CD14-positive monocyte (primary cell): ENCODE measurements around the gene C19orf12. TPM values are rescaled to one million over a fixed set of nuclear protein-coding genes. Genes with fewer than 3 reads are reported as not detected.

Experiments used
- DNase-seq, 3 donors: peaks; one replicate each; pipeline ENCODE4 v3.0.0-alpha.2; 2011 to 2022
- H2AFZ ChIP-seq: 2 replicates; pipeline ENCODE4 v1.6.0; 2012; ENCODE audit warnings: mild to moderate bottlenecking, low read depth, low read length, inconsistent platforms; ENCODE audit not compliant: insufficient read depth, poor library complexity, severe bottlenecking
- H3K27ac ChIP-seq, 2 donors: 1 replicate in 1 of 2; 2 replicates in 1 of 2; pipeline ENCODE4 v1.5.1; 2012 to 2013; ENCODE audit warnings: low read length in 2 of 2, control low read depth in 1 of 2, inconsistent platforms in 1 of 2, low read depth in 1 of 2, mild to moderate bottlenecking in 1 of 2
- H3K27me3 ChIP-seq, 2 donors: one replicate each; pipeline versions ENCODE4 v1.6.0 to v1.6.1; 2011 to 2013; ENCODE audit warnings: low read length in 2 of 2; ENCODE audit not compliant: control insufficient read depth in 2 of 2, insufficient read depth in 2 of 2
- H3K36me3 ChIP-seq, 2 donors: replicated peaks in 1 of 2; 1 replicate in 1 of 2; 2 replicates in 1 of 2; pipeline versions ENCODE4 v1.5.1 to v1.6.1; 2012 to 2013; ENCODE audit warnings: low read length in 2 of 2, control low read depth in 1 of 2, inconsistent platforms in 1 of 2, mild to moderate bottlenecking in 1 of 2; ENCODE audit not compliant: insufficient read depth in 2 of 2, control insufficient read depth in 1 of 2
- H3K4me1 ChIP-seq, 2 donors: 1 replicate in 1 of 2; 2 replicates in 1 of 2; pipeline versions ENCODE4 v1.5.1 to v1.6.1; 2012 to 2013; ENCODE audit warnings: low read length in 2 of 2, control low read depth in 1 of 2, inconsistent platforms in 1 of 2, mild to moderate bottlenecking in 1 of 2, moderate library complexity in 1 of 2; ENCODE audit not compliant: insufficient read depth in 2 of 2, control insufficient read depth in 1 of 2
- H3K4me2 ChIP-seq: replicated peaks from 2 replicates; pipeline ENCODE3; 2012; ENCODE audit warnings: low read length, moderate library complexity, mild to moderate bottlenecking; ENCODE audit not compliant: poor library complexity, severe bottlenecking; ENCODE audit errors: extremely low read depth
- H3K4me3 ChIP-seq, 3 experiments: fragments of 200-600 bp in 1 of 3; sonication (generic) in 1 of 3; replicated peaks in 1 of 3; 1 replicate in 2 of 3; 2 replicates in 1 of 3; pipeline ENCODE4 v1.5.1; 2011 to 2013; ENCODE audit warnings: low read length in 3 of 3, mild to moderate bottlenecking in 3 of 3, control low read depth in 2 of 3, low read depth in 2 of 3, inconsistent platforms in 1 of 3, moderate library complexity in 1 of 3
- H3K79me2 ChIP-seq: 2 replicates; pipeline ENCODE4 v1.6.0; 2012; ENCODE audit warnings: mild to moderate bottlenecking, control low read depth, inconsistent platforms, low read length, moderate library complexity; ENCODE audit not compliant: insufficient read depth
- H3K9ac ChIP-seq: 2 replicates; pipeline ENCODE4 v1.6.0; 2017; ENCODE audit warnings: low read length, mild to moderate bottlenecking; ENCODE audit not compliant: insufficient read depth, poor library complexity, severe bottlenecking
- H3K9me3 ChIP-seq, 2 donors: replicated peaks in 1 of 2; 1 replicate in 1 of 2; 2 replicates in 1 of 2; pipeline versions ENCODE4 v1.5.1 to v1.6.1; 2012 to 2013; ENCODE audit warnings: low read length in 2 of 2, control low read depth in 1 of 2; ENCODE audit not compliant: control insufficient read depth in 1 of 2, insufficient read depth in 1 of 2
- H4K20me1 ChIP-seq: 2 replicates; pipeline ENCODE4 v1.6.0; 2012; ENCODE audit warnings: mild to moderate bottlenecking, low read length, control low read depth, moderate library complexity; ENCODE audit not compliant: insufficient read depth
- H3K27ac Mint-ChIP-seq, 7 donors: one replicate each; pipeline ENCODE4 v1.8.0; 2020; ENCODE audit warnings: mild to moderate bottlenecking in 7 of 7, mixed read lengths in 7 of 7, moderate library complexity in 6 of 7, inconsistent platforms in 2 of 7
- H3K27me3 Mint-ChIP-seq, 3 donors: one replicate each; pipeline ENCODE4 v1.8.0; 2021 to 2022; ENCODE audit warnings: low read depth in 3 of 3, mild to moderate bottlenecking in 3 of 3, mixed read lengths in 3 of 3, moderate library complexity in 3 of 3, inconsistent platforms in 1 of 3
- H3K36me3 Mint-ChIP-seq, 2 donors: one replicate each; pipeline ENCODE4 v1.8.0; 2020; ENCODE audit warnings: mixed read lengths in 2 of 2, inconsistent platforms in 1 of 2, mild to moderate bottlenecking in 1 of 2
- H3K4me1 Mint-ChIP-seq: one replicate; pipeline ENCODE4 v1.8.0; 2020; ENCODE audit warnings: mild to moderate bottlenecking, mixed read lengths
- H3K4me3 Mint-ChIP-seq, 2 donors: one replicate each; pipeline ENCODE4 v1.8.0; 2020; ENCODE audit warnings: mild to moderate bottlenecking in 2 of 2, mixed read lengths in 2 of 2, moderate library complexity in 1 of 2
- H3K9me3 Mint-ChIP-seq, 7 donors: one replicate each; pipeline ENCODE4 v1.8.0; 2020 to 2022; ENCODE audit warnings: mixed read lengths in 7 of 7, mild to moderate bottlenecking in 6 of 7, moderate library complexity in 6 of 7, inconsistent platforms in 2 of 7
- CTCF ChIP-seq: fragments of 200-600 bp; IDR thresholded peaks from one replicate; pipeline ENCODE4 v1.8.0; 2022; ENCODE audit warnings: antibody characterized with exemption, mild to moderate bottlenecking
- WGBS: methylation state at CpG from one replicate; pipeline ENCODE4 v1.1.5; 2013; ENCODE audit warnings: missing lambda C conversion rate; ENCODE audit not compliant: insufficient coverage; 5-methylcytosine and 5-hydroxymethylcytosine counted together
- intact Hi-C, 2 donors: fragments of 100-400 bp; cut with micrococcal nuclease; formaldehyde crosslinking; loops; one replicate each; pipeline versions ENCODE4 v1.15.0 to v1.15.1; 2023
- polyA plus RNA-seq, 3 donors: library from polyadenylated mRNA; depleted of rRNA in 1 of 3; unstranded in 2 of 3; stranded (reverse) in 1 of 3; fragments of 300-500 nt in 2 of 3; fragments of >200 nt in 1 of 3; fragmentation: Illumina TruSeq in 2 of 3; gene quantifications; 1 replicate in 2 of 3; 2 replicates in 1 of 3; pipeline ENCODE4 v1.2.3, GENCODE V29; 2012 to 2021

C19orf12 gene
- polyA plus RNA-seq, 3 donors, result 6.0 to 8.0 (median 6.8) TPM

DNA sequence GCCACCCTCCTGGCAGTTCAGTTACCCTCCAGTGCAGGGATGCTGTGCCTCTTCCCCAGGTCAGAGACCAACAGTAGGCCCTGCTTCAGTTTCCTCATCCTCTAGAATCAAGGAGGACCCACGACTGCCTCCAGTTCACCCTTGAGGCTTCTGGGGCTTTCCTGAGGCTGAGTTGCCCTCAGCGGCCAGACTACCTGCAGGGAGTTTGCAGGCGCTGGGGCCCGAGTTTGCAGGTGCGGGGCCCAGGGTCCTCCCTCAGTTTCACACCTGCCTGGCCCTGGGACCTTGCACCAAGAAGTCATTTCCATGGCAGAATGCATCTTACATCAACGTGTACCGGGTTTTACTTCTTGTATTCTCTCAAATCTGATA lies 38.9 kb upstream of the C19orf12 start:
- WGBS, result 92% methylated on average over 7 of the region's 7 CpGs
- H3K27me3 ChIP-seq, result no peaks in the 10 kb centered on the region
- H3K4me1 ChIP-seq, result no peaks in the 10 kb centered on the region
- H3K9me3 ChIP-seq, result no peaks in the 10 kb centered on the region
- H3K36me3 Mint-ChIP-seq, result no peaks in the 10 kb centered on the region
- H4K20me1 ChIP-seq, result no peaks in the 10 kb centered on the region
- no peak overlapping the region for H3K27ac Mint-ChIP-seq
- H3K9me3 Mint-ChIP-seq, result no peaks in the 10 kb centered on the region
- no peaks in the 10 kb centered on the region for H3K79me2 ChIP-seq
- DNase-seq, result no peak
- no peaks in the 10 kb centered on the region for H3K36me3 ChIP-seq
- no peak overlapping the region for H3K27ac ChIP-seq
- no peak overlapping the region for H3K4me3 ChIP-seq
- no peak overlapping the region for H3K4me3 Mint-ChIP-seq
- TF ChIP-seq CTCF, result no peak
- H3K4me1 Mint-ChIP-seq, result no peaks in the 10 kb centered on the region
- H3K9ac ChIP-seq, result no peak overlapping the region
- peaks cover 0 to 8% (median 2%) of the 10 kb centered on the region in 3 donors for H3K27me3 Mint-ChIP-seq
- intact Hi-C loops, result no loop called here
- no peak overlapping the region for H2AFZ ChIP-seq
- no peak overlapping the region for H3K4me2 ChIP-seq

DNA sequence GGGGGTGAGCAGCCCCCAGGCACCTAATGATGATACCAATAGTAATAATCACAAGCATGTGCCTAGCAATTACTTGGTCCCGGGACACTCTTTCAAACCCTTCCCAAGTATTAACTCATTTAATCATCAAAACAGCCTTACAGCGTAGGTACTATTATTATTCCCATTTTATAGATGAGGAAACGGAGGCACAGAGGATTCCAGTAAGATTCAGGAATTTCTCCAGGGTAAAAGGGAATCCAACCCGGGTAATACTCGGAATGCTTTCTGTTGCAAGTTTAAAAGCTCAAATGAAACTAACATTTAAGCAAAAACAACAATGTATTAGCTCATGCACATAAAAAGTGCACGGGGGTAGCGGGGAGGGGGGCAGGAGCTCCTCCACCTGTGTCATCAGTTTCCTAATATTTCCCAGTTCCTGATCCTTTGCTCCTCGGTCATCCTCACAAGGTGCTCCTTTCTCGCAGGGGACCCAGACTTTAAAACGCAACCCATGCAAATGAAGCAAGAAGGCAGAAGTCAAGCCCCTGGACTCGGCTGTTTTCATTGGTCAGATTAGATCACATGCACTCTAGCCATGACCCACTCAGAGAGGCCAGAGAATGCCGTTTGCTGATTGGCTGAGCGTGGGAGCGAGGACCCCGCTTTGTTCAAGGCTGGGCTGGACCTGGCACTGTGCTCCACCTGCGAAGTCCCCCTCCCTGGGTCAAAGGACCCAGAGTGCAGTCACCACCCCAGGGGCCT lies 38.3 kb upstream of the C19orf12 start:
- no peak for TF ChIP-seq CTCF
- Histone ChIP-seq H3K27me3 (no peaks in the 10 kb centered on the region), H3K4me1 (no peaks in the 10 kb centered on the region), H2AFZ (no peak overlapping the region), H3K9ac (no peak overlapping the region), H3K4me2 (no peak overlapping the region), H3K36me3 (no peaks in the 10 kb centered on the region), H3K79me2 (no peaks in the 10 kb centered on the region), H3K9me3 (no peaks in the 10 kb centered on the region), H4K20me1 (no peaks in the 10 kb centered on the region), H3K27ac (no peak overlapping the region), H3K4me3 (no peak overlapping the region)
- H3K4me3 Mint-ChIP-seq, result no peak overlapping the region
- H3K36me3 Mint-ChIP-seq, result no peaks in the 10 kb centered on the region
- peaks cover 0 to under 1% (median 0%) of the 10 kb centered on the region in 7 donors for H3K9me3 Mint-ChIP-seq
- H3K27me3 Mint-ChIP-seq, result peaks cover 0 to 4% (median 2%) of the 10 kb centered on the region in 3 donors
- DNase-seq, result no peak
- H3K4me1 Mint-ChIP-seq, result no peaks in the 10 kb centered on the region
- 94% methylated on average over 9 of the region's 16 CpGs for WGBS
- H3K27ac Mint-ChIP-seq, result no peak overlapping the region
- intact Hi-C loops, result no loop called here
